IMR-90 (cell line): ENCODE results near the gene TEKT1. TPM values are rescaled to one million over a fixed set of nuclear protein-coding genes. Genes with fewer than 3 reads are reported as not detected.

Source experiments
- ATAC-seq: fragments of 200-7000 bp; cut with Tn5 transposase; 2 replicates; pipeline ENCODE4 v1.9.1; 2020; ENCODE audit warnings: low read depth, mild to moderate bottlenecking, moderate library complexity
- BruUV-seq: library from RNA; stranded (reverse); fragments of 400-500 nt; replicated peaks from 2 replicates; lab custom pipeline; 2021; lab: Mats Ljungman, UMichigan
- CTCF ChIA-PET: fragments of 300-600 bp; formaldehyde crosslinking; extraction: SDS; loops from one replicate; lab custom pipeline; 2021; ENCODE audit warnings: antibody characterized with exemption; lab: Yijun Ruan, JAX
- POLR2A ChIA-PET: fragments of 300-600 bp; sonication (Branson Sonifier 250); formaldehyde crosslinking; loops from one replicate; lab custom pipeline; 2022; ENCODE audit warnings: antibody characterized with exemption; ENCODE audit not compliant: unreplicated experiment; lab: Charles Lee
- DNase-seq: peaks from one replicate; pipeline ENCODE4 v3.0.0; 2013
- H2AFZ ChIP-seq: replicated peaks from 2 replicates; pipeline ENCODE3; 2013; ENCODE audit warnings: low read length, mild to moderate bottlenecking; ENCODE audit not compliant: poor library complexity
- H2AK5ac ChIP-seq: 2 replicates; pipeline ENCODE4 v1.6.1; 2013; ENCODE audit warnings: low read depth, low read length, inconsistent platforms
- H2AK9ac ChIP-seq: replicated peaks from 2 replicates; pipeline ENCODE3; 2013; ENCODE audit warnings: mild to moderate bottlenecking, low read depth, low read length, moderate library complexity; ENCODE audit not compliant: poor library complexity
- H2BK120ac ChIP-seq: 2 replicates; pipeline ENCODE4 v1.6.1; 2013; ENCODE audit warnings: low read depth, low read length, inconsistent platforms
- H2BK15ac ChIP-seq: 3 replicates; pipeline ENCODE4 v1.6.1; 2013; ENCODE audit warnings: low read depth, low read length, inconsistent platforms
- H2BK20ac ChIP-seq: 2 replicates; pipeline ENCODE4 v1.6.1; 2013; ENCODE audit warnings: low read depth, mild to moderate bottlenecking, inconsistent platforms, low read length, moderate library complexity
- H2BK5ac ChIP-seq: 2 replicates; pipeline ENCODE4 v1.6.1; 2013; ENCODE audit warnings: mild to moderate bottlenecking, low read depth, low read length, inconsistent platforms; ENCODE audit not compliant: poor library complexity, severe bottlenecking
- H3K14ac ChIP-seq: replicated peaks from 2 replicates; pipeline ENCODE4 v1.6.1; 2013; ENCODE audit warnings: low read depth, low read length, inconsistent platforms
- H3K18ac ChIP-seq: 2 replicates; pipeline ENCODE4 v1.6.1; 2013; ENCODE audit warnings: low read depth, low read length, control low read depth
- H3K23ac ChIP-seq: 2 replicates; pipeline ENCODE4 v1.6.1; 2013; ENCODE audit warnings: low read depth, low read length, inconsistent platforms
- H3K27ac ChIP-seq: 2 replicates; pipeline ENCODE4 v1.5.1; 2013; ENCODE audit warnings: mild to moderate bottlenecking, control low read depth, low read length; ENCODE audit not compliant: insufficient read depth
- H3K27me3 ChIP-seq: 2 replicates; pipeline ENCODE4 v1.6.1; 2013; ENCODE audit warnings: low read length; ENCODE audit not compliant: control insufficient read depth, insufficient read depth
- H3K36me3 ChIP-seq: 2 replicates; pipeline ENCODE4 v1.6.1; 2013; ENCODE audit warnings: low read length, mixed read lengths; ENCODE audit not compliant: control insufficient read depth, insufficient read depth
- H3K4ac ChIP-seq: 2 replicates; pipeline ENCODE4 v1.6.1; 2013; ENCODE audit warnings: low read depth, low read length, inconsistent platforms
- H3K4me1 ChIP-seq: 2 replicates; pipeline ENCODE4 v1.6.1; 2013; ENCODE audit warnings: low read length, mixed read lengths; ENCODE audit not compliant: control insufficient read depth, insufficient read depth
- H3K4me2 ChIP-seq: 2 replicates; pipeline ENCODE4 v1.6.1; 2013; ENCODE audit warnings: low read depth, mild to moderate bottlenecking, control low read depth, low read length, moderate library complexity
- H3K4me3 ChIP-seq: 2 replicates; pipeline ENCODE4 v1.5.1; 2013; ENCODE audit warnings: low read depth, mild to moderate bottlenecking, control low read depth, low read length, moderate library complexity; ENCODE audit not compliant: insufficient read depth
- H3K56ac ChIP-seq: 2 replicates; pipeline ENCODE4 v1.6.1; 2013; ENCODE audit warnings: low read length, inconsistent platforms; ENCODE audit not compliant: insufficient read depth; ENCODE audit errors: extremely low read depth
- H3K79me1 ChIP-seq, 2 experiments: 2 replicates each; pipeline ENCODE4 v1.6.1; 2013; ENCODE audit warnings: low read length in 2 of 2, inconsistent platforms in 1 of 2, low read depth in 1 of 2
- H3K9ac ChIP-seq: 2 replicates; pipeline ENCODE4 v1.6.1; 2013; ENCODE audit warnings: low read depth, low read length, control low read depth
- H3K9me1 ChIP-seq: 2 replicates; pipeline ENCODE4 v1.6.1; 2013; ENCODE audit warnings: low read length, inconsistent platforms; ENCODE audit not compliant: insufficient read depth
- H3K9me3 ChIP-seq: 2 replicates; pipeline ENCODE4 v1.6.1; 2013; ENCODE audit warnings: low read length; ENCODE audit not compliant: control insufficient read depth, insufficient read depth
- H4K20me1 ChIP-seq: 2 replicates; pipeline ENCODE4 v1.6.1; 2013; ENCODE audit warnings: low read length, inconsistent platforms; ENCODE audit not compliant: insufficient read depth
- H4K5ac ChIP-seq: 2 replicates; pipeline ENCODE4 v1.6.1; 2013; ENCODE audit warnings: mild to moderate bottlenecking, low read depth, low read length, control low read depth
- H4K8ac ChIP-seq, 2 experiments: 2 replicates each; pipeline ENCODE4 v1.6.1; 2013; ENCODE audit warnings: low read depth in 2 of 2, low read length in 2 of 2, control low read depth in 1 of 2, inconsistent platforms in 1 of 2
- H4K91ac ChIP-seq: 2 replicates; pipeline ENCODE4 v1.6.1; 2013; ENCODE audit warnings: low read depth, low read length, inconsistent platforms; ENCODE audit not compliant: insufficient read depth
- BHLHE40 ChIP-seq: fragments of 150-350 bp; IDR thresholded peaks from 2 replicates; pipeline ENCODE4 v1.6.1; 2016; ENCODE audit warnings: mild to moderate bottlenecking, low read depth, low read length
- CEBPB ChIP-seq: IDR thresholded peaks from 2 replicates; pipeline ENCODE4 v1.6.1; 2012; ENCODE audit warnings: low read depth, low read length, improper control_type of control experiment
- CHD1 ChIP-seq: IDR thresholded peaks from 2 replicates; pipeline ENCODE4 v1.6.1; 2012; ENCODE audit warnings: low read depth, low read length, improper control_type of control experiment
- FOS ChIP-seq: fragments of 150-350 bp; IDR thresholded peaks from 2 replicates; pipeline ENCODE4 v1.6.1; 2016; ENCODE audit warnings: low read depth, low read length
- MXI1 ChIP-seq: IDR thresholded peaks from 2 replicates; pipeline ENCODE4 v1.6.1; 2012; ENCODE audit warnings: low read depth, mild to moderate bottlenecking, low read length, moderate library complexity, borderline replicate concordance
- POLR2A ChIP-seq: IDR thresholded peaks from 2 replicates; pipeline ENCODE4 v1.6.1; 2012; ENCODE audit warnings: mild to moderate bottlenecking, low read depth, low read length
- RAD21 ChIP-seq: IDR thresholded peaks from 2 replicates; pipeline ENCODE4 v1.6.1; 2012; ENCODE audit warnings: low read length, improper control_type of control experiment
- RCOR1 ChIP-seq: IDR thresholded peaks from 2 replicates; pipeline ENCODE4 v1.6.1; 2012; ENCODE audit warnings: mild to moderate bottlenecking, low read length, improper control_type of control experiment; ENCODE audit not compliant: insufficient replicate concordance
- WGBS, 2 experiments: methylation state at CpG; one replicate each; pipeline versions ENCODE4 v1.1.5 to v1.1.7; 2013; ENCODE audit warnings: missing lambda C conversion rate in 2 of 2; ENCODE audit not compliant: insufficient read length in 1 of 2; ENCODE audit errors: extremely low coverage in 2 of 2; 5-methylcytosine and 5-hydroxymethylcytosine counted together
- dilution Hi-C: fragments of 300-500 bp; cut with HindIII; formaldehyde crosslinking; loops from one replicate; pipeline ENCODE4 v1.14.3; 2018; ENCODE audit warnings: low sequenced_read_pairs; ENCODE audit not compliant: unreplicated experiment
- in situ Hi-C: fragments of 300-500 bp; cut with MboI; formaldehyde crosslinking; loops from 3 replicates; pipeline ENCODE4 v1.14.3; 2019; ENCODE audit warnings: low sequenced_read_pairs, inconsistent platforms, mixed read lengths
- intact Hi-C: fragments of 100-400 bp; cut with micrococcal nuclease; formaldehyde crosslinking; loops from 2 replicates; pipeline ENCODE4 v1.10.0; 2022
- polyA plus RNA-seq, 3 experiments: library from polyadenylated mRNA; depleted of rRNA; stranded (reverse); fragments of >200 nt; gene quantifications; 2 replicates each; pipeline ENCODE4 v1.2.3, GENCODE V29; 2012; ENCODE audit warnings: low replicate concordance in 1 of 3
- total RNA-seq: library from RNA; depleted of rRNA; stranded (reverse); fragments of >200 nt; gene quantifications from 2 replicates; pipeline ENCODE4 v1.2.3, GENCODE V29; 2012
- TF ChIP-seq, protein P1 (sequence below): conservative IDR thresholded peaks from 2 replicates; pipeline ENCODE4 v1.5.1; 2012; ENCODE audit warnings: mild to moderate bottlenecking, low read depth, low read length, improper control_type of control experiment
- TF ChIP-seq, protein P2 (sequence below): fragments of 150-350 bp; IDR thresholded peaks from 2 replicates; pipeline ENCODE4 v1.6.1; 2017; ENCODE audit warnings: mild to moderate bottlenecking, antibody characterized with exemption, low read length, low read depth

Gene TEKT1
- total and polyA plus RNA-seq, 2 of the 4 experiments (the other 2 are of a cell fraction): not detected

DNA sequence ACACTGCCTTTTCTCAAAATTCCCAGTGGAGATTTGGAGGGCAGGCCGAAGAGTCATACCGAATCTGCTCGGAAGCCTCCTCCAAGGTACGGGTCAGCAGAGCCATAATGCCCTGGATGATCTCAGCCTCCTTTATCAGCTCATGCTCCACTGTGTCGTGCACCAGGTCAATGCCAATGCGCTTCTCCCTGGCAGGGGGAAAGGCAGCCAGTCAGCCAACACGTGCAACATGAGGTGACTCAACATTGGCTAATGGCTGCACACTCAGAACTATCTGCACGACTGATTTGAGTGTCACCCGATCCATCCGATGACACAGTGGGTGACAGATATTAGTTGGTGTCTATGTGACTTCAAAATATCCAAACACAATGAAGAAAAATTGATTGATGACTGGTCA, 15.8 kb downstream of the TEKT1 start:
- TF ChIP-seq BHLHE40 (no peak), RCOR1 (no peak), CEBPB (no peak), CHD1 (no peak), MXI1 (no peak), FOS (no peak), POLR2A (no peak), RAD21 (no peak)
- TF ChIP-seq, protein P1, sequence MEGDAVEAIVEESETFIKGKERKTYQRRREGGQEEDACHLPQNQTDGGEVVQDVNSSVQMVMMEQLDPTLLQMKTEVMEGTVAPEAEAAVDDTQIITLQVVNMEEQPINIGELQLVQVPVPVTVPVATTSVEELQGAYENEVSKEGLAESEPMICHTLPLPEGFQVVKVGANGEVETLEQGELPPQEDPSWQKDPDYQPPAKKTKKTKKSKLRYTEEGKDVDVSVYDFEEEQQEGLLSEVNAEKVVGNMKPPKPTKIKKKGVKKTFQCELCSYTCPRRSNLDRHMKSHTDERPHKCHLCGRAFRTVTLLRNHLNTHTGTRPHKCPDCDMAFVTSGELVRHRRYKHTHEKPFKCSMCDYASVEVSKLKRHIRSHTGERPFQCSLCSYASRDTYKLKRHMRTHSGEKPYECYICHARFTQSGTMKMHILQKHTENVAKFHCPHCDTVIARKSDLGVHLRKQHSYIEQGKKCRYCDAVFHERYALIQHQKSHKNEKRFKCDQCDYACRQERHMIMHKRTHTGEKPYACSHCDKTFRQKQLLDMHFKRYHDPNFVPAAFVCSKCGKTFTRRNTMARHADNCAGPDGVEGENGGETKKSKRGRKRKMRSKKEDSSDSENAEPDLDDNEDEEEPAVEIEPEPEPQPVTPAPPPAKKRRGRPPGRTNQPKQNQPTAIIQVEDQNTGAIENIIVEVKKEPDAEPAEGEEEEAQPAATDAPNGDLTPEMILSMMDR: no peak
- TF ChIP-seq, protein P2, sequence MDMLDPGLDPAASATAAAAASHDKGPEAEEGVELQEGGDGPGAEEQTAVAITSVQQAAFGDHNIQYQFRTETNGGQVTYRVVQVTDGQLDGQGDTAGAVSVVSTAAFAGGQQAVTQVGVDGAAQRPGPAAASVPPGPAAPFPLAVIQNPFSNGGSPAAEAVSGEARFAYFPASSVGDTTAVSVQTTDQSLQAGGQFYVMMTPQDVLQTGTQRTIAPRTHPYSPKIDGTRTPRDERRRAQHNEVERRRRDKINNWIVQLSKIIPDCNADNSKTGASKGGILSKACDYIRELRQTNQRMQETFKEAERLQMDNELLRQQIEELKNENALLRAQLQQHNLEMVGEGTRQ: no peak
- Histone ChIP-seq H3K18ac (no peak overlapping the region), H3K4me2 (no peak overlapping the region), H4K5ac (no peak overlapping the region), H2BK5ac (no peak overlapping the region), H3K9me1 (no peaks in the 10 kb centered on the region), H3K14ac (no peak overlapping the region), H3K9ac (no peak overlapping the region), H4K20me1 (no peaks in the 10 kb centered on the region), H2BK120ac (no peak overlapping the region), H3K9me3 (no peaks in the 10 kb centered on the region), H2AK9ac (no peak overlapping the region), H3K4me1 (no peaks in the 10 kb centered on the region), H2AFZ (no peak overlapping the region), H4K91ac (no peak overlapping the region), H4K8ac (no peak overlapping the region), H2BK15ac (no peak overlapping the region), H3K27ac (no peak overlapping the region), H3K4ac (no peak overlapping the region), H3K23ac (no peak overlapping the region), H3K27me3 (no peaks in the 10 kb centered on the region; the same call in 1 of the 2 replicates), H3K36me3 (no peaks in the 10 kb centered on the region), H3K79me1 (no peaks in the 10 kb centered on the region), H2AK5ac (no peak overlapping the region), H3K4me3 (no peak overlapping the region), H3K56ac (no peak overlapping the region), H2BK20ac (no peak overlapping the region)
- POLR2A ChIA-PET: no interaction called here
- no TSS peak for BruUV-seq
- no CpG with 5 or more reads among the region's 10 CpGs for WGBS, 2 experiments
- in situ Hi-C loops: no loop called here
- intact Hi-C loops: no loop called here
- no peak for DNase-seq
- CTCF ChIA-PET: interaction anchor here (0.5 kb wide), 1 partner anchor 19 kb away, joined by 3 read pairs; no protein-coding TSS in a partner anchor
- dilution Hi-C loops: no loop called here
- no peak for ATAC-seq
